Thoracic aorta endothelial cell (primary cell): ENCODE measurements around the gene SH3RF3. TPM values are rescaled to one million over a fixed set of nuclear protein-coding genes. Genes with fewer than 3 reads are reported as not detected.

ENCODE experiments used
- small RNA-seq: library from RNA; depleted of rRNA; stranded (forward); fragments of <200 nt; gene quantifications from one replicate; pipeline ENCODE3, GENCODE V24; 2012
- total RNA-seq: library from RNA; depleted of rRNA; stranded (reverse); fragments of >200 nt; gene quantifications from 2 replicates; pipeline ENCODE4 v1.2.3, GENCODE V29; 2012

SH3RF3 gene
- 4.9 and 7.3 TPM in 2 replicates for total RNA-seq

DNA sequence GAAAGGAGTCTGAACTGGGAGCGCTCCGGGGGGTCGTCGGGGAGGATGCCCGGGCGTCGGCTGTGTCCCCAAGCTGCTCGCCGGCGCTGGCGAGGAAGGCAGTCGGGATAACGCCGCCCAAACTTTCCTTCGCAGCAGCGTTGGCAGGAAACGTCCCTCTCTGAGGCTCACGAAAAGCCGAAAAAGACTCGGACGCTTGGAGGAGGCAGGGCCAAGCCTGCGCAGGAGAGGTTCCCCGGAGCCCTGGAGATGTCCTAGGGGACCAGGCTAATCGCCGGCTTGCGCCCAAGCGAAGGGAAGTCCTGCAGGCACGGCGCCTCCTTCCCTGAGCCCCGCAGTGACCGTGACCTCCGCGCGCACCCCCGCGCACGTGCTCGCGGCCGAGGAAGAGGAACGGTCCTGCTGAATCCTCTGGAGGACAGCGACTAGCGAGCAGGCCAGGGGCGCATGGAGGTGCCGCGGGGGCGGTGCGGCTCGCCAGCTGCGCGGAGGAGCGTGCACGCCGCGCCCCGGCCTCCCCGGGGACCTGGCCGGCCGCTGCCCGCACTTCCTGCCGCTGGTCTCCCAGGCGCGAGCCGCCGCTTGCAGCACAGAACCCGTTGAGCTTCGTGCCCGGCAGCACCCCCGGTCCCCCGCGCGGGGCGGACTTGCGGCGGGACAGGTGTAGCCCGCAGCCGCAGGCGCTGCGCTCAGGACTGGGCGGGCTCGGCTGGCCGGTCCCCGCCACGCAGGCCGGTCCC is at the start of gene SH3RF3:
SH3RF3 (plus strand) TSS at position 590 of the 740 bp plus-strand sequence.

Small RNAs within 50 kb of the gene (small RNA-seq; reads per million reads assigned to genes)
- gene MIR4265 = not detected
- gene MIR4266 = not detected
- not detected for gene RF00017
- not detected for gene SNRPGP9

Other genes with a start within 250 kb of the SH3RF3 start
- gene EDAR, start 140.0 kb upstream of the SH3RF3 start, total RNA-seq = not detected in 2 replicates